ENCODE data around the gene MESD.

The MESD gene

DNA sequence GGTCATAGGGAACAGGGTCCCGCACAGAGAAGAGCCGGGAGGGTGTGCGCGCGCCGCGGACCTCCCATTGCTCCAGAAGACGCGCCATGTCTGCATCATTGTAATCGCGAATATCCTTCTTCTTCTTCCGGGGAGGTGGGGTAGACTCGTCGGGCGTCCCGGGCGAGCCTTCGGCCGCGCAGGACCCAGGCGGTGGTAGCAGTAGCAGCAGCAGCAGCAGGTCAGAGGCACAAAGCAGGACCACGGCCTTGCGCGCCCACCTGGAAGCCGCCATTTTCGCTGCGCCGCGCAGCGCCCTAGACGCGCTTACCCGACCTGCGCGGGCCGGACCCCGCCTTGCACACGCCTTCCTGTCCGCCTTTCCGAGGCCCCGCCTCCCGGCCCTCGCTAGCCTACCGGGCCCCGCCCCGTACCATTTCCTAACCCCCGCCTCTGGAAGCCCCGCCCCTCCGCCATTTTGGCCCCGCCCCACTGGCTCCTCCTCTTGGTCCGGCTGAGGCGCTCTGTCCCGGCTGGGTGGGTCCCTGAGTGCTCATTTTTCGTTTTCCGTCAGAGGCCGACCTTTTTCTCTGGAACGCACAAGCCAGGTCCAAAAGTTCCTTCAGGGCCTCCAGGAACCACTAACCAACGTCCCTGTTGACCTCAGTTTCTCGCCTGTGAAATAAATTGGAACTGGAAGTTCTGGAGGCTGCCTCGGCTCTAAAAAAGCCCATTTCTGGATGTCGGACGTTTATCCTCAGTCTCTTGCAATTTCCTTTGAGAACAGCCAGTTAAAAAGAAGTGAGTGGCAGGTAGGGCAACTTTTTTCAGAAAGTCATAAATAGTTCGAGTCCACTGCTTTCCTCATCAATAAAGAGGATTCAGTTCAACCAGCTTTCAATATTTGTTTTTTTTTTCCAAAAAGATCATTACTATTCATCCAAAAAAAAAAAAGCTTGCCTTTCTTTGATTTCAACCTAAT, at the start of gene MESD:
MESD (minus strand) TSS at position 302 of the 961 bp plus-strand sequence; CDS start at position 274, 28 bp downstream.
- peak; percentile 97 for DNase-seq (ENCODE audit: low read depth)

DNA sequence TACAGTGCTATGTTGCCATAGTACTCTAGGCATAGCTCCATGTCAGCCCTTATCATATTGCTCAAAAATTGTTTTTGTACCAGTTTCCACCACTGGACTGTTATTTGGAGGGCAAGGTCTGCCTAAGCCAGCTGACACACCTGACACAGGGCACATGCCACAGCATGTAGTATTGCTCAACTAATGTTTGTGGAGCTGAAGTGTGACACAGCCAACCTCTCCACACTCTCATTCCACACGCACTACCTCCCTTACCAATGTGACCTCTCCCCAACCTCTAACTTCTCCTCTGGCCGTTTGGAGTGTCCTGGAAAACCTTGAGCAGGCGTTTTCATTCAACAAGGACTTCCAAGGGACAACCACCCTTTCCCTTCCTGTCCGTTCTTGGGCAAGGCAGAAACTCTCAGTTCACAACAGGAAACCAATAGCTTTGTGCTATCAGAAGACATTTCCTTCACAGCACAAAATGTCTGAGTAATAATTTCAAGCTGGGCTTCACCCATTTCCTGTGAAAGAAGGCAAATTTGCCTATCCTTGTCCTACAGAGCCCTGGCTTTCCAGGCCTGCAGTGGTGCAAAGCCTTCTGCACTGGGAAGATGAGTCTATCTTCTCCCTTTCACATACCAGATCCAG, 49.5 kb upstream of the MESD start:
- no peak for DNase-seq (ENCODE audit: low read depth)

DNA sequence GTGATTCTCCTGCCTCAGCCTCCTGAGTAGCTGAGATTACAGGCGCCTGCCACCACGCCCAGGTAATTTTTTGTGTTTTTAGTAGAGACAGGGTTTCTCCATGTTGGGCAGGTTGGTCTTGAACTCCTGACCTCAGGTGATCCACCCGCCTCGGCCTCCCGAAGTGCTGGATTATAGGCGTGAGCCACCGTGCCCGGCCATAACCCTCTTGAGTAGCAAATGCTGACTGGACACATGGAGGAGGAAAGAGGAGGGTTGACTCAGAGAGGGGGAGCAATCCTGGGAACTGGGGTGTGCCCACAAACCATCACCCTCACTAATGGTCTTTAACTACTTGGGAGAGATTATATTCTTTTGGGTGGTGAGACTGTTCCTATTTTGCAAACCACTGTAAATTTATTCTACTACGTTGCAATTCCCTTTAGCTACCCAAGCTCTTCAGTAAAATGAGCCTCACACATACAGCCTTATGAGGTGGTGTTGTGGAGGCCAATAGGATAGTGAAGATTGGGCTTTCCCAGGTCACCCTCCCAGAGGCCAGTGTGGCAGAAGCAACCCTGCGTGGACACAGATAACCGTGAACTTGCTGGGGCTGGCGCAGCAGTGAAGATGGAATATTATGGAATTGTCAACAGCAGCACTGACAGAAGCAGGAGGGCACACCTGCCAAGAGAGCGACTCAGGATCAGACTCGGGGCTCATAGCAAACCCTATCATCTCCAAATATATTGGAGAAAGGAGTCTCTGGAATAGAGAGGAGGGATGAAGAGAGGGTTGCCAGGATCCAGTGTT, 48.5 kb upstream of the MESD start:
- no peak for DNase-seq (ENCODE audit: low read depth)

DNA sequence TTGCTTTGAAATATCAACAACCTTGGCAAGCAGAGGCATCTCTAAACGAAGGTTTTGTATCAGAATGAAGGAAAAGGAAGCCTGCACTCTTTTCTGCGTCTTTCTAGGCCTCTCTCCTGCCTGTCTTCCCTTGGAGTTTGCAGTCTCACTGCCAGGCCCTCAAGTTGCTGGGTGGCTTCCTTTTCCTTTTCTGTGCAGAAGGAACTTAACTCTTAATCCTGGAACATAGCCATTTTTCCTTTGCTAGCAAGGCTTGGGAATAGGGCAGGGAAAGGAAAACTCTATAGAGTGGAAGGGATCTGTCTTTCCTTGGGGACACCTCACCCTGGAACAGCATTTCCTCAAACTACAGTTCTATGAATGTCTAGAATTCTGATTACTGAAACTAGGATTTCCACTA, 43.9 kb upstream of the MESD start:
- no peak for DNase-seq (ENCODE audit: low read depth)

DNA sequence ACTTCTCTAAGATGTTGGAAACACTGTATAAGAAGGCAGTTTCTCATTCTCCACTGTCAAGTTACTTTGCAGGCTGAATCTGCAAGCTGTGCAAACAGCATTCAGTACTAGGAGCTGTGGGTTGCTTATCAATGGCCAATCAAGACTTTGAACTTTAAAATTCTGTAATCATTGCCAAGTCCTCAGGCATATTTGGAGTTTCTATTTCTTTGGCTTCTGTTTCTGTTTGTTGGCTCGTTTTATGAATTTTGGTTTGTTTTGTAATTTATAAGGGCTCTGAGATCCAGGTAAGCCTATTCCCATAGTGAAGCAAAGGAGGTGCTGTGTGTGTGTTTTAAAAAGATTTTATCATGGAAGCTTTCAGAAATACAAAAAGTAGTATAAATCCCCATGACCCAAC, 43.2 kb upstream of the MESD start:
- no peak for DNase-seq (ENCODE audit: low read depth)

DNA sequence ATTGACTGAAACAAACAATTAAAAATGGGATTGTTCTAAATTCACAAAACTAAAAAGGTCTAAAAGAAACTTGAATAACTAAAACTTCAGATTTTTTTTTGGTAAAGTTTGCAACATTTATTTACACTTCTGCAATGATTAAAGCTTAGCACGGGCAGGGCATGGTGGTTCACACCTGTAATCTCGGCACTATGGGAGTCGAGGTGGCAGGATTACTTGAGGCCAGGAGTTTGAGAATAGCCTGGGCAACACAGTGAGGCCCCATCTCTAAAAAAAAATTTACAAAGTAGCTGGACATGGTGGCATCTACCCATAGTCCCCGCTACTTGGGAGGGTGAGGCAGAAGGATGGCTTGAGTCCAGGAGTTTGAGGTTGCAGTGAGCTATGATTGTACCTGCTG, 42.7 kb upstream of the MESD start:
- DNase-seq (ENCODE audit: low read depth): no peak

DNA sequence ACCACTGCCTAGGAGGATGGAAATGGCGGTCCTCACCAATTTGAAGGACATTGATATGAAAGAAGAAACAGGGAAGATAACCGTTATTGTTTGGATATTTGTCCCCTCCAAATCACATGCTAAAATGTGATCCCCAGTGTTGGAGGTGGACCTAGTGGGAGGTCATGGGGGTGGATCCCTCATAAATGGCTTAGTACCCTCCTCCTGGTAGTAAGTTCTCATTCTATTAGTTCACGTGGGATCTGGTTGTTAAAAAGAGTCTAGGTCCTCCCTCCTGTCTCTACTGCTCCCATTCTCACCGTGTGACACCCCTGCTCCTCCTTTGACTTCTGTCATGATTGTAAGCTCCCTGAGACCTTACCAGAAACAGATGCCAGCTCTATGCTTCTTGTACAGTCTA, 41.6 kb upstream of the MESD start:
- no peak for DNase-seq (ENCODE audit: low read depth)

DNA sequence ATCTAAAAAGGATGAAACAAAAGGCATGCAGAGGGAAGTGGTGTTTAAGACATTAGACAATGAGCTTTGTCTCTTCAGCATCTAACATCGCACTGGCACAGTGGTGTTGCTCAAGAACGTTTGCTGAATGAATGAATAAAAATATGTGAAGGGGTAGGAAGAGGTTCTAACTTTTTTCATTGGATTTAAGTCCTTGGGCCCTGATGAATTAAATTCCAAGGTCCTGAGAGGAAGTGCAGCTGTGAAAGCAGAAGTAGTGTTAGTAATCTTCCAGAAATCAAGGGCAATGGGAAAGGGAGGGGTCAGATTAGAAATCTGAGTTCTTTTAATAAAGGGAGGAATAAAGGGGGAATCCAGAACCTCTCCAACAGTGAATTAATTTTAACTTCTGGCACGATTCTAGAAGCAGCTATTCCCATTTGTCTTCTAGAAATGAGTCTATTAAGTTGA, 40.7 kb upstream of the MESD start:
- no peak for DNase-seq (ENCODE audit: low read depth)

DNA sequence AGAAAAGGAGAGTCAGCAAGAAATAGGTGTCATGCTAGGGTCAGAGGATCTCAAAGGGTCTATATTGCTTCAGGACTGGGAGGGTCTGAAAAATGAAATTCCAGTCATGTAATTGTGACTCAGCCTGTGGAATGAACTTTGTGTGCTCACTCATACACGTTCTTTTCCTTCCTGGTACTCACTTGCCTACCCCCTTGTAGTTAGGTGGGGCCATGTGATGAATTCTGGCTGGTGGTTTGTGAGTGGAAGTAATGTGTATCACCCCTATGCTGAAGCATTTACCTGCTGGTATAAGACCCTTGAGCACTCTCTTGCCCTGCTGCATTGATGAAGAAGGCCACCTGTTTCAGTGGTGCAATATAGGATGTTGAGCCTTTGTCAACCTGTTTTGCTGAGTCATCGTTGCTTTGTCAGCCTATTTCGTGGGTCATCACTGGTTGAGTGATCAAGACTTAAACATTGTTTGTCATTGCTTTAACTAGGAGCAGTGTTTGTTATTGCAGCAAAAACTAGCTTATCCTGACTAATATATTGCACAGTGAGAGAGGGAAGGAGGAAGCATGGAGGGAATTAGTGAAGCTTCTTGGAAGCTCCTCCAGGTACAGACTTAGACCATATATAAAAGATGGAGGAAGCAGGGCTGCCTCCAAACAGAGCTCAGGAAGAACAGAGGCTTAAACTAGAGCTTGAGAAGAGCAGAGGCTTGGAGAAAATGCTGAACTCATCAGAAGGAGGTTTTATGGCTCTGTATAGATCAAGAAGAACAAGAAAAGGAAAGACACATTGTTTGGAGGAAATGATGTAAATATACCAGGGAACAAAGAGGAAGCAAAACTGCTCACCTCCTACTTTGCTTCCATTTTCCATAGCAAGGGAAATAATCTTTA, 40.0 kb upstream of the MESD start:
- no peak for DNase-seq (ENCODE audit: low read depth)

DNA sequence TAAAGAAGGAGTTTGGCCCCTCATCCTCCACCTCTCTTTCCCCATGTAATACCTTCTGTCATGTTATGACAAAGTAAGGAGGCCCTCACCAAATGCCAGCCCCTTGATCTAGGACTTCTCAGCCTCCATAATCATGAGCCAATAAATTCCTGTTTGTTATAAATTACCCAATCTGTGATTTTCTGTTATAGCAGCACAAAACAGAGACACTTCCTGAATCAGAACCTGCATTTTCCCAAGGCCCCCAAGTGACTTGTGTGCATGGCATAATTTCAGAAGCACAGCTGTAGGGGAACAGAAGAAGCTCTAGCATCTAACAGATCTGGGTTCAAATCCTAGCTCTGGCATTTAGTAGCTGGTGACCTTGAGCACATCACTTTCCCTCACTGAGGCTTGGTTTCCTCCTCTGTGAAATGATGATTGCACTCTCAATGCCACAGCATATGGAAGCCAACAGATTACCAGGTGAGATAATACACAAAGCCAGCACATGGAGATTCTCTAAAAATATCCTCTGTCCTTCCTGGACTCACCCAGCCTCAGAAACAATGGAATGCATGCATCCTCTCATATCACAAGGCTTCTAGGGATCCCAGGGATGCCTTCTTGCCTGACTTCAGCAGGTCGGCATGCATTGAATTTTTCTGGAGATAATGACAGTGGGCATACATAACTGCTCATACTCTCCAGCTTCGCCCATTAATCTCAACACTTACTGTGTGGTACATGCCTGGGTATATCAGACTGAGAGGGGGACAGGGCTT, 37.4 kb upstream of the MESD start:
- DNase-seq (ENCODE audit: low read depth): no peak

DNA sequence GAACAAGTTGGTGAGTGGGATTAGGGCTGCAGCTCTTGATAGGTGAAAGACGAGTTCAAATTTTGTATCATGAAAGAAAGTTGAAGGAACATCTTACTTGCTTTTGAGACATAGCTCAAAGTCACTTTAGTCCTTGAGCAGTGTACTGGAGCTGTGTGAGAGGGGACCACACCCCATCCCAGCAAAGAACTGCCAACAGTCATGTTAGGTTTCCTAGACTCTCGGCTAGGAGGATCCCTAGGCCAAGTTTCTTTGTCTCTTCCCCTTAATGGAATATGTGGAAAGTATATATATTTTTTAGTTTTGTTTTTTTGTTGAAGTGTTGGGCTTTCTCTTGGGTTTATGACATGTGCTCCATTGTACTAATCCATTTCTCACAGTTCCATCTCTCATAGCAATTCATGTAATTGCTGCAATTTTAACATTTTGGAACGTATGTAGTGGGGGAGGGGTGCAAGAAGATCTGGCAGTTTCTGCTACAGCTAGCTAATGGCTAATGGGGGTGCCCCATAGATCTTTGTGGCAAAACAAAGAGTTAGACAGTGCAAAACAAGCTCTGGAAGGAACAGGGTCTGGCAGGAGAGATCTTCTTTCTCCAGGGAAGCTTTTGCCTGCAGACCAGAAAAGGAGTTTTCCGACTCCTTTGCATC, 36.2 kb upstream of the MESD start:
- no peak for DNase-seq (ENCODE audit: low read depth)

DNA sequence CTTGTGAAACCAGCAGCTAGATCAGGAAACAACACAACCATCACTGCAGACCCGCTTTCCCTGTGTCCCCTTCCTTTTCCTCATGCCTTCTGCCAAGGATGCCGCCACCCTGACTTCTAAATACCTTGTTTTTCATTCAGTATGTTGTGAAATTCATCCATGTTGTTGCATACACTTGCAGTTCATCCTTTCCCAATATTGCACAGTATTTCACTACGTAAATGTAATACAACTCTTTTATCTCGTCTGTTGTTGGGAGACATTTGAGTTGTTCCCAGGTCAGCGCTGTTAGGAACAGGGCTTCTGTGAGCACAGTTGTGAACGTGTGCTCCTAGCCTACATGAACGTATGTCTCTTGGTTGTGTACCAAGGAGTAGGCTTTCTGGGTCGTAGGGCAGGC, 35.3 kb upstream of the MESD start:
- DNase-seq (ENCODE audit: low read depth): no peak

DNA sequence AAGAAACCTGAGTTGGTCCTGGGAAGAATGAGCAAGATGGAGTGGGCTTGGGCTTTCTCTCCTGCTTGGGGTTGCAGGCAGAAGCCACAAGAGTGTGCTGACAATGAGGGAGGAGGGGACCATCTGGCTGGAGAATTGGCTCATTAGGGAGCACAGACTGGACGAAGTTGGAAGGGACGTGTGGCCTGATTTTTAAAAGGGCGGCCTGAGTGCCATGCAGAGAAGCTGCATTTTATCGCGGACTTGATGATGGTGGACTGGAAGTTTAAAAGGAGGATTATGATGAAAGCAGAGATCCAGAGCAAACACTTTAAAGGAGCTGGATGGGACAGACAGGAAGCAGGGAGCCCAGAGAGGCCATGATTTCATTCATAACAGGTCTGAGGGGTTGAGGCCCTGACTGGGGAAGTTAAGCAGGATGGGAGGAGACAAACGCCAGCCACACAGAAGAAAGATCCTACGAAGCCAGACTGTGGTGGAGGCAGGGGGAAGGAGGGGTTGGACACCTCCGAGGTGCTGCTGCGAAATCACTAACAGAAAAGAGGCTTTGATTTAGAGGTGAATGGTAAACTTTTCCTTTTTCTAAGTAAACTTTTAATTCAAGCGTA, 34.8 kb upstream of the MESD start:
- no peak for DNase-seq (ENCODE audit: low read depth)

DNA sequence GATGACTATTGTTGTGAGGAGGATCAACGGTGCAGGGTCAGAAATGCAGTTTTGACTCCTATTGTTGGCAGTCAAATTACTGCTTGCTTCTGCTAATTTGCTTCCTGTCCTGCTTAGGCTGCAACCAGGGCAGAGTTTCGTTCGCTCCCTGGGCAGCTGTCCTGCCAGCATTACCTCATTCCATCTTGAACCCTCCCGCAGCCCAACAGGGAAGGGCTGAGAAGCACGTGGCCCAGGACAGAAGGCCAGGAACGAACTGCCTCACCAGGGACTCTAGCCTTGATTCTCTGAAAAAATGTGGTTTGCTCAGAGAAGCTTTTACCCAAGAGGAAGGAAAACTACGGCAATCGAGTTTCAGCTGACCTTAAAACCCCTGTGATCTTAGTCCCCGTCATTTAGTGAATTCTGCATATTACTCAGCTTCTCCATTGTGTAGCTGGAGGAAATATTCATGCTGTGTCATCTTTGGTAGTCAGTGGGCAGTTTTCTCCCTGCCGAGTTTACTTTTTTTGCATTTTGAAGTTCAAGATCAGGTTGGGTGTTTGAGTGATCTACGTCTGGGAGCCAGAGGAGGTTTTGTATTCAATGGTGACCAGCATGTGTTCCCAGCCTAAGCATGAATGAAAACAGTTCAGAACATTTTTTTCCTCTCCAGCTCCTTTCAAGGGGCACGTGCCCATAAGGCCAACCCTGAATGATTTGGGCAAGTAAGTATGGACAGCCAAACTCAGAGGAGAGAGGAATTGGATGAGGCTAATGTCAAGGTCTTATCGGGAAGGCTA, 34.1 kb upstream of the MESD start:
- no peak for DNase-seq (ENCODE audit: low read depth)

DNA sequence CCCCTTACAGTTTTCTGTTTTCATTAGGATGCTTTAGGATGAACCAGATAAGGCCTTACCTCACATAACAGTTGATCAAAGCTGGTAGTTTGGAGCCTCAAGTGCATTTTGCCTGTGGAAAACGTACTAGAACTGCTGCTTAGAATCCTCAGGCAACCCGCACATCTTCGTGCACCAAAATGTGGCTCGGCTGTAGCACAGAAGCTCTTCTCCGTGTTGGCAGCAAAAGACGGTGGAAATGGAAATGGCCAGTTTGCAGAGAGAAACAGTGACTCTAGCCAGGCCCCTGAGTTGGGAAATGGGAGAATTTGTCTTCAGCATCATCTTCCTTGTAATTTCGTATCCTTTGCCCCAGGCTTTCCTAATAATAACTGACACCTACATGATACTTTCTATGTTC, 31.7 kb upstream of the MESD start:
- no peak for DNase-seq (ENCODE audit: low read depth)

DNA sequence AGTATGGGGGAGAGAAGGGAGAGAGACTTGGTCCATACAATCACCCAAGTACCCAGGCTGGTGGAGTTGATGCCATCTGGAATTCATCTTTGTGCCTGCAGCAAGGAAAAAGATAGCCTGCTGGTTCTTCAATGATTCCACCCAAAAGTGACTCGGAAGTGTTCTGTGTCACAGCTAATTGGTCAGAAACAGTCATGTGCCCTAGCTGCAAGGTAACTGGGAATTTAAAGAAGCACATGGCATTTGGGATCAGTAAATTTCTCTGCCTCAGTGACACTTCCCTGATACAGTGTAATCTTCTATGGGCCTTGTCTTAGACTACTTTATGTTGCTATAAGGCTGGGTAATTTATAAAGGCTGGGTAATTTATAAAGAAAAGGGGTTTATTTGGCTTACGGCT, 28.6 kb upstream of the MESD start:
- DNase-seq (ENCODE audit: low read depth): no peak

DNA sequence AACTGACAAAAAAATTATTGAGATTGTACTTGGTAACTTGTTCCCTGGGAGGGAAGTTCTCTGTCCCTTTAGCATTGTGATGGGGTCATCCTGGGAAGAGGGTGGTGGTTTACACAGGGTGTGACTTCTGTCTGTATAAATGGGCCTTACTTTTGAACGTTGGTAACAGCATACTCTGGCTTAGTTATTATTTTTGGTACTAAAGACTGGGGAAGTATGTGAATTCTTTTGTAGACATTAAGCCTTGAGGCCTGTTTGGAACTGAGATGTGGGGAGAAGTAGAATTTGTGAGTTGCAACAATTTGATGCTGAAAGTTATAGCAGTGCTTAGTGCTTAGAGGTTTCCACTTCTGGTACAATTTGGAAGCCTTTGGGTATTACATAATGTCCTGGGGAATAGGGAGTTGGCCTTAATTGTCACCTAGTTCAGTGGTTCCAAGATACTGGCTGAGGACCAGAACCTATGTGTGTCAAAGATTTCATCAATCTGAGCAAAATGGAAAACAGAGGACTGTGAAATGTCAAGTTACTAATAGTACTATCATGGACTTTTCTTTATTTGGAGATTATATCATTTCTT, 27.0 kb upstream of the MESD start:
- DNase-seq (ENCODE audit: low read depth): no peak

DNA sequence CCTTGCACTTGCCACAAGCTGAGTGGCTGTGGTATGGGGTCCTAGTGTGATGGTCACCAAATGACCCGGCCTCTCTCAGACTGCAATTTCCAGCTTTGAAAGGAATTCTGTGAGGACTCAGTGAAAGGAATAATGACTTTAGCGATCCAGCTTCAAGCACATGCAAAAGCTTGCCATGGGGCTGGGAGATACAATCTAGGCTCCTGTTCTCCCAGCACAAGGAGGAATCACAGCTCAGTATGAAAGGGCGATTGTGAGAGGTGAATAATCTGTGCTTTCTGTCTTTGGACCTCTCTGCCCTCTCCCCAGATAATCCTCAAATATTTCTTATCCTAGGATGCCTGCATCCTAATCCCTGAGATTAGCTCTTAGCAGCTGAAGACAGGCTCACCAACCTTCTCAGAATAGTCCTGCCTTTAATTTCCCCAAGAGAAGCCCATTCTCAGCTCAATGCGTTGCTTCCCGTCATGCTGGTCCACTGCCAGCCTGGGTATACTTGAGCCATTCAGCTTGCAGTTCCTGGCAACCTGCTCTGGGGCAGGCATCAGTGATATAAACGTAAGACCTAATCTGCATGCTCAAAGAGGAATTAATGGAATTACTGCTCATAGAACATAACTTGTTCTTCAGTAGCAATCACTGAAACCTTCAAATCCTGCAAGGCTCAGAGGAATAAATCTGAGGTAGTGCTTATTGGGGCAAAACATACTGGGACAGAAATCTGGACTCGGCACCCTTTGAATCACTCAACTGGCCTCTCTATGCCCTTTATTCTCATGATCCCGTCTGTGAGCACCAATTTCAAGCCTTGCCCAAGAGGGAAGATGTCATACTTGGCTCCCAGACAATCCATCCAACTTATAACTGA, 26.2 kb upstream of the MESD start:
- no peak for DNase-seq (ENCODE audit: low read depth)
